Panc1 (cell line): ENCODE results near the gene LIPA. TPM values are rescaled to one million over a fixed set of nuclear protein-coding genes. Genes with fewer than 3 reads are reported as not detected.

Source experiments
- ATAC-seq: fragments of 200-7000 bp; cut with Tn5 transposase; 2 replicates; pipeline ENCODE4 v1.9.1; 2020; ENCODE audit warnings: mild to moderate bottlenecking, moderate library complexity
- BruUV-seq: library from RNA; stranded (reverse); fragments of 400-500 nt; replicated peaks from 2 replicates; lab custom pipeline; 2021; lab: Mats Ljungman, UMichigan
- CTCF ChIA-PET: fragments of 300-600 bp; sonication (Branson Sonifier 250); formaldehyde crosslinking; loops from one replicate; lab custom pipeline; 2022; ENCODE audit warnings: antibody characterized with exemption; lab: Charles Lee
- POLR2A ChIA-PET: fragments of 300-600 bp; sonication (Branson Sonifier 250); formaldehyde crosslinking; loops from one replicate; lab custom pipeline; 2022; ENCODE audit warnings: antibody characterized with exemption; lab: Charles Lee
- DNase-seq: peaks from one replicate; pipeline ENCODE4 v3.0.0-alpha.2; 2010; ENCODE audit warnings: low read depth, low spot score
- H3K27ac ChIP-seq: 2 replicates; pipeline ENCODE4 v1.5.1; 2011; ENCODE audit warnings: mild to moderate bottlenecking, low read length, inconsistent platforms
- H3K27me3 ChIP-seq: fragments of 200-500 bp; sonication (Bioruptor generic); 2 replicates; pipeline ENCODE4 v1.6.0; 2014; ENCODE audit warnings: low read length, inconsistent platforms; ENCODE audit not compliant: control insufficient read depth, insufficient read depth
- H3K36me3 ChIP-seq: fragments of 200-500 bp; sonication (Bioruptor generic); 2 replicates; pipeline ENCODE4 v1.5.1; 2014; ENCODE audit warnings: inconsistent platforms, mild to moderate bottlenecking, low read length, moderate library complexity; ENCODE audit not compliant: control insufficient read depth, insufficient read depth
- H3K4me1 ChIP-seq: 2 replicates; pipeline ENCODE4 v1.5.1; 2011; ENCODE audit warnings: inconsistent platforms, mild to moderate bottlenecking, low read length, moderate library complexity; ENCODE audit not compliant: control insufficient read depth, insufficient read depth
- H3K4me3 ChIP-seq, 2 experiments: 2 replicates each; pipeline ENCODE4 v1.5.1; 2011 to 2012; ENCODE audit warnings: low read depth in 2 of 2, low read length in 2 of 2, mild to moderate bottlenecking in 2 of 2, inconsistent platforms in 1 of 2, moderate library complexity in 1 of 2
- H3K9me3 ChIP-seq: fragments of 200-500 bp; sonication (Bioruptor generic); 2 replicates; pipeline ENCODE4 v1.5.1; 2014; ENCODE audit warnings: low read depth, mild to moderate bottlenecking, inconsistent platforms, low read length, moderate library complexity; ENCODE audit not compliant: control insufficient read depth, insufficient read depth
- CTCF ChIP-seq: fragments of 450-650 bp; IDR thresholded peaks from 2 replicates; pipeline ENCODE4 v1.5.1; 2017; ENCODE audit warnings: mild to moderate bottlenecking
- POLR2AphosphoS5 ChIP-seq: IDR thresholded peaks from 2 replicates; pipeline ENCODE4 v1.6.1; 2012; ENCODE audit warnings: mild to moderate bottlenecking, low read depth, low read length, moderate library complexity
- REST ChIP-seq, 2 experiments: IDR thresholded peaks; 2 replicates each; pipeline ENCODE4 v1.6.1; 2011 to 2012; ENCODE audit warnings: low read depth in 2 of 2, control low read depth in 1 of 2, low read length in 1 of 2, mild to moderate bottlenecking in 1 of 2, moderate library complexity in 1 of 2; ENCODE audit not compliant: insufficient read depth in 1 of 2
- SIN3A ChIP-seq: IDR thresholded peaks from 2 replicates; pipeline ENCODE4 v1.6.1; 2012; ENCODE audit warnings: low read depth, mild to moderate bottlenecking, low read length, moderate library complexity, borderline replicate concordance; ENCODE audit not compliant: insufficient read depth
- TCF7L2 ChIP-seq: IDR thresholded peaks from 2 replicates; pipeline ENCODE4 v1.6.1; 2011; ENCODE audit warnings: mild to moderate bottlenecking, low read depth, low read length, inconsistent platforms
- in situ Hi-C: cut with HindIII; loops from 2 replicates; pipeline ENCODE4 v1.10.0; 2016; ENCODE audit warnings: low sequenced_read_pairs, low pct_unique_long_range_greater_than_20kb
- intact Hi-C: fragments of 100-400 bp; cut with micrococcal nuclease; formaldehyde crosslinking; loops from one replicate; pipeline ENCODE4 v1.10.0; 2022; ENCODE audit not compliant: unreplicated experiment
- total RNA-seq: library from RNA; stranded (reverse); gene quantifications from one replicate; pipeline ENCODE4 v1.2.1, GENCODE V29; 2021; ENCODE audit not compliant: unreplicated experiment

The LIPA gene
- total RNA-seq, 1 experiment from 2014 or later: 172 TPM

- Histone ChIP-seq H3K27me3 (no peaks in the 10 kb centered on the region), H3K4me1 (peaks cover 2% of the 10 kb centered on the region; the same call in 1 of the 2 replicates), H3K36me3 (peaks cover 5% of the 10 kb centered on the region; the same call in 1 of the 2 replicates), H3K27ac (no peak overlapping the region), H3K4me3 (no peak overlapping the region), H3K9me3 (no peaks in the 10 kb centered on the region)
- ChIA-PET CTCF (no interaction called here), POLR2A (no interaction called here)
- intact Hi-C loops: loop anchor here (5.0 to 10.0 kb wide), 2 partner anchors 347 to 381 kb away; no protein-coding TSS in a partner anchor
- DNase-seq: no peak
- in situ Hi-C loops: loop anchor here (25.0 kb wide), 1 partner anchor 203 kb away; no protein-coding TSS in a partner anchor
- ATAC-seq: 0 out of 2 replicates have a peak, but pooled peaks have one; percentile 22
- BruUV-seq: no TSS peak
- no peak for TF ChIP-seq SIN3A
- no peak for TF ChIP-seq REST (IDR thresholded peaks at IDR 0.05; ENCODE audit: insufficient read depth in 1 of 2, low read depth in 2 of 2, low read length in 1 of 2)
- no peak for TF ChIP-seq CTCF
- TF ChIP-seq POLR2AphosphoS5: no peak
- no peak for TF ChIP-seq TCF7L2
These were observed 36.1 kb downstream of the LIPA start for GRCh38 chr10:89215511-89215910.

GRCh38 chr10:89214566-89215165 is 36.9 kb downstream of the LIPA start:
- ATAC-seq (no peak), DNase-seq (no peak)
- peaks cover 5% of the 10 kb centered on the region; the same call in 1 of the 2 replicates for H3K36me3 ChIP-seq
- POLR2A ChIA-PET: no interaction called here
- H3K27me3 ChIP-seq: no peaks in the 10 kb centered on the region
- intact Hi-C loops (loop anchor here (5.0 to 10.0 kb wide), 2 partner anchors 348 to 380 kb away; no protein-coding TSS in a partner anchor), in situ Hi-C loops (loop anchor here (25.0 kb wide), 1 partner anchor 202 kb away; no protein-coding TSS in a partner anchor)
- TF ChIP-seq SIN3A: no peak
- no peak for TF ChIP-seq TCF7L2
- no peak for TF ChIP-seq CTCF
- no peak for TF ChIP-seq POLR2AphosphoS5
- no peak for TF ChIP-seq REST (IDR thresholded peaks at IDR 0.05; ENCODE audit: insufficient read depth in 1 of 2, low read depth in 2 of 2, low read length in 1 of 2)
- no peak overlapping the region for H3K27ac ChIP-seq
- peaks cover 2% of the 10 kb centered on the region; the same call in 1 of the 2 replicates for H3K4me1 ChIP-seq
- H3K4me3 ChIP-seq: no peak overlapping the region
- no peaks in the 10 kb centered on the region for H3K9me3 ChIP-seq
- BruUV-seq: no TSS peak
- CTCF ChIA-PET: interaction anchor here (1.3 to 1.9 kb wide), 2 partner anchors 185 to 225 kb away, joined by 4 to 8 read pairs; no protein-coding TSS in a partner anchor
